Measurements from ENCODE around the gene KHNYN.

The KHNYN gene

GRCh38 chr14:24418492-24418873 is 11.3 kb upstream of the KHNYN start:
- peak overlapping the region; percentile 57 for H3K27ac ChIP-seq
- no peak for TF ChIP-seq CTCF (conservative IDR thresholded peaks at IDR 0.05; ENCODE audit: low read depth)
- no peak for DNase-seq (ENCODE audit: low spot score)
- CTCF ChIA-PET, result interaction anchor here (1.0 to 1.5 kb wide), 3 partner anchors 12 to 85 kb away, joined by 4 to 5 read pairs (median 5); no protein-coding TSS in a partner anchor
- POLR2A ChIA-PET (ENCODE audit: low non-redundant PET), result interaction anchor here (0.6 kb wide), 1 partner anchor 87 kb away, joined by 3 read pairs; no protein-coding TSS in a partner anchor

- ChIA-PET POLR2A (ENCODE audit: low non-redundant PET) (no interaction called here), CTCF (interaction anchor here (0.5 to 0.6 kb wide), 3 partner anchors 12 to 1135 kb away, joined by 3 to 5 read pairs (median 4); no protein-coding TSS in a partner anchor)
- H3K27ac ChIP-seq, result no peak overlapping the region
- no peak for DNase-seq (ENCODE audit: low spot score)
- no peak for TF ChIP-seq CTCF (conservative IDR thresholded peaks at IDR 0.05; ENCODE audit: low read depth)
Measured at GRCh38 chr14:24422261-24422660, 7.5 kb upstream of the KHNYN start.

GRCh38 chr14:24422694-24423601 is 6.8 kb upstream of the KHNYN start:
- CTCF ChIA-PET, result interaction anchor here (0.5 to 0.6 kb wide), 2 partner anchors 93 to 1135 kb away, joined by 4 to 5 read pairs; no protein-coding TSS in a partner anchor
- POLR2A ChIA-PET (ENCODE audit: low non-redundant PET), result no interaction called here
- H3K27ac ChIP-seq, result no peak overlapping the region
- no peak for DNase-seq (ENCODE audit: low spot score)
- TF ChIP-seq CTCF (conservative IDR thresholded peaks at IDR 0.05; ENCODE audit: low read depth), result no peak

GRCh38 chr14:24425704-24426103 is 4.0 kb upstream of the KHNYN start:
- POLR2A ChIA-PET (ENCODE audit: low non-redundant PET), result no interaction called here

GRCh38 chr14:24426150-24426911 is 3.4 kb upstream of the KHNYN start:
- POLR2A ChIA-PET (ENCODE audit: low non-redundant PET), result no interaction called here
- peak overlapping the region; percentile 42; the same call in 1 of the 2 replicates for H3K27ac ChIP-seq

More at GRCh38 chr14:24425704-24426103, 4.0 kb upstream of the KHNYN start:
- peak; percentile 63 for DNase-seq (ENCODE audit: low spot score)
- no peak overlapping the region for H3K27ac ChIP-seq
- CTCF ChIA-PET, result interaction anchor here (0.6 to 0.8 kb wide), 2 partner anchors 11 to 59 kb away, joined by 4 to 5 read pairs; no protein-coding TSS in a partner anchor
- no peak for TF ChIP-seq CTCF (conservative IDR thresholded peaks at IDR 0.05; ENCODE audit: low read depth)

More at GRCh38 chr14:24426150-24426911, 3.4 kb upstream of the KHNYN start:
- no peak for DNase-seq (ENCODE audit: low spot score)
- CTCF ChIA-PET, result interaction anchor here (0.7 to 2.6 kb wide), 2 partner anchors 14 to 93 kb away, joined by 3 to 11 read pairs; no protein-coding TSS in a partner anchor
- no peak for TF ChIP-seq CTCF (conservative IDR thresholded peaks at IDR 0.05; ENCODE audit: low read depth)
